Measurements from ENCODE around the gene SPINK5.

SPINK5 gene

DNA sequence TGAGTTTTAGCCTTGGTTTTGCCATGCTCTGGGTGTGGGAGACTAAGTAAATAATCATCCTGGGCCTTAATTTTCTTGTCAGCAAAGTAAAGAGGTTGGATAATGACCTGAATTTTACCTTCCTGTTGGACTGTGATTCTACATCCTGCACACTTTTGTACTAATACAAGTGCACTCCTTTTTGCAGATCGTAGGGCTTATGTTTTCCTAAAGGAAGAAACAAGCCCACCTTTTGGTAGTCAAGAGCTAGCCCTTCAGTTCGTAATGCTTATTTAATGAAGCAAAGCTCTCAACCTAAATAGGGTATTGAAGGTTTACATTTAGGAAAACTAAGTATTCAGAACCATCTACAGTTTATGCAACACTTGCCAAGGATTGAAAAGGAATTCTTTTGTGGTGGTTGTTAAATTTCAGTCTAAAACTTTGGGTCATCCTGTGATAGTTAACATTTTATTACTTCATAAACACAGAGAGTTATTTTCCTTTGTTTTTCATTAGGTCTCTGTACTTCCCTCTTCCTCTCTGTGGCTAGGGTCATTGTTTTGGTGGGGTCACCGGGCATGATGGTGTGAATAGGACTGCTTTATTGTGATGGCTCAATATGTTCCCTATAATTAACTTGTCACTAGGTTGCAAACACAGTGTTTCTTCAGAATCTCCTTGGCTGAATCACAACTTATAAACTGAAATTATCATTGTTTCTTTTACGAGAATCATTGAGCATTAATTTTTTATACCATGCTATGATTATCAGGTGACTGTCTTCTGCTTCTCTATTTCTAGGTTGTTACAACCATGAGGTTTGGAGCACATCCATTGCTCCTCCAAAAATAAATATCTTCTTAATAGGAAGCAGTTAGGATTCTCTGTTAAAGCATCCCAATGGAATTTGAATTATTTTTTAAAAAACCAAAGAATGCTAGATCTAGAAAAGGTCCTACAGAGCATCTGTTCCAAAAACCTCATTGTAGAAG lies 28.5 kb downstream of the SPINK5 start:
- DNase-seq: no peak

DNA sequence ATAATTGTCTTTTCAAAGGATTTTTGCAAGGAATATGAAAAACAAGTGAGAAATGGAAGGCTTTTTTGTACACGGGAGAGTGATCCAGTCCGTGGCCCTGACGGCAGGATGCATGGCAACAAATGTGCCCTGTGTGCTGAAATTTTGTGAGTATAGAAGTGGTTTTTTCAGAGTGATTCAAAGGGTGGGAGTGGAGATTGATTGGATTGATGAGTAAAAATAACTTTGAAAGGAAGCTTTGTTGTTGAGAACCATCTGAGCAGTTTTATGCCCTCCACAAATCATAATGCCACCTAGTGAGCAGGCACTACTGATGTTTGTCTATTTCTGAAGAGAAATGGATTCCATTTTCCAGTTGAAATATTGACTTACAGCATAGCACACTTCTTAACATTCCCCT lies 30.6 kb downstream of the SPINK5 start:
- no peak for DNase-seq

DNA sequence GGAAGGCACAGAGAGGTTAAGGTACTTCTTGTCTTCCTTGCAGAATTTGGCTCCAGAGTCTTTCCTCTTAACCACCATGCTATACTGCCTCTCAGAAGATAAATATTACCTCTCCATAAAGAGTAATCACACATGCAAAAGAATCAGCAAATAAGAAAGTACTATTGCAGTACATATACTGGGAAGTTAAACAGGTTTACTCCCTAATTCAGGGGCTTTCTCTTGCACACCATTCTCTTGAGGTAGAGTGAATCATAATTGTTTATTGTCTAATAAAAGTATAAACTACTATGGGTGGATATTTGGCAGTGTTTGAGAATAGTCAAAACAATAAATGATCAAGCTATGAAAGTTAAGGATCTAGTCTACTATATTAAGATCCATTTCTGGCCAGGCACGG lies 40.4 kb downstream of the SPINK5 start:
- no peak for DNase-seq

DNA sequence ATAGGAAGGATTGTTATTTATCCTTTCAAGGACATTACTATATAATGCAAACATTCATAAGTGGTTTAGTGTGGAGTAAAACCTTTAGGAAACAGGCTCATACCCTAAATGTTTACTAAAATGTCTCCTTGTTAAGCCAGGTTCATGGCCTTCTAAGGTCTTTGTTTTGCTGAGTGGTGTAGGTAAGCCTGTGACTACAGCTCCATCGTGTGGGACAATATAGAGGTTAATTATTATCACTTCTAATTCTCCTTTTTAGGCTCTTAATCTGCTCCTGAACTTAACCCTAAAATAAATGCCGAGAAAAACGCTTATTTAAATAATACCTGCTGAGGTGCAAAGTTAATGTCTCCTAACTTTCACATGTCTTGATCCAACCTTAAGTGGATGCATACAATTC lies 43.8 kb downstream of the SPINK5 start:
- no peak for DNase-seq

DNA sequence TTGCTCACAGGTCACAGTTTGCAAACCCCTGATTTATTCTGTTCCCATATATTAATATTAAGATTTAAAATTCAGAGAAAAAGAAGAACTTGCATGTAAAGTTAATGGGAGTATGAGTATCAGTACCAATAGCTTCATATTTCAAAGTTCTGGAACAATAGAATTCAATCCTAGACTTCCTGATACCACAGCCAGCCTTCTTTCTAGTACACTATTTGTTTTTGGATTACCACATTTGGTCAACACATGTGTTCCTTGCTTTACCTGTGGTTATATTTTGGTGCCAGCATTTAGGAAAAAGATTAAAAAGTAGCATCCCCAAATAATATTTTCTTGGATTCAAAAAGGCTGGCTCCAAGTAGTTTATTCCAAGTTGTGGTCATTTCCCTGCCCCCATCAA lies 49.5 kb downstream of the SPINK5 start:
- no peak for DNase-seq

DNA sequence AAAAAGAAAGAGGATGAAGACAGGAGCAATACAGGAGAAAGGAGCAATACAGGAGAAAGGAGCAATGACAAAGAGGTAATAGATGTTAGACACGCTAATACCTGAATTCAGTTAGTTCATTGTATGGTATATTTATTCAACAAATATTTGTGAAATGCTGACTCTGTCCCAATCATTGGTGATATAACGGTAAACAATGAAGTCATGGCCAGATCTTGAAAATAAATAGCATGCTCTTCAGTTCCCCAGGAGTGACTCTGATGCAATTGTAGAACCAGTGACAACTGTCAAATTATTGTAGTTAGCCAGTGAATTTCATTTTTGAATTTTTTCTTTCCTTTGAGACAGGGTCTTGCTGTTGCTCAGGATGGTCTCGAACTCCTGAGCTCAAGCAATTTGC lies 56.5 kb downstream of the SPINK5 start:
- DNase-seq: no peak

DNA sequence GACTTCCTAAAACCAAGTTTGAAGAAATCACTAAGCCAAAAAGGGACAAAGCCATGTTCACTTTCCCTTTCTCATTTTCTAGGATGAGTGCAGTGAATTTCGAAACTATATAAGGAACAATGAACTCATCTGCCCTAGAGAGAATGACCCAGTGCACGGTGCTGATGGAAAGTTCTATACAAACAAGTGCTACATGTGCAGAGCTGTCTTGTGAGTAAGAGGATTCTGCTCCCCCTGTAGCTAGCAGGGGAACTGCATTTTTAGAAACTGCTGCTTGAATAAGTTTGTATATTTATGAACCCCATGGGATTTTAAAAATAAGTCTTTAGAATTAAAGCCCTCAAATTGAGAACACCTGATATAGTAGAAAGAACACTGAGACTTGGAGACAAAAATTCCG lies 61.9 kb downstream of the SPINK5 start:
- DNase-seq: no peak

DNA sequence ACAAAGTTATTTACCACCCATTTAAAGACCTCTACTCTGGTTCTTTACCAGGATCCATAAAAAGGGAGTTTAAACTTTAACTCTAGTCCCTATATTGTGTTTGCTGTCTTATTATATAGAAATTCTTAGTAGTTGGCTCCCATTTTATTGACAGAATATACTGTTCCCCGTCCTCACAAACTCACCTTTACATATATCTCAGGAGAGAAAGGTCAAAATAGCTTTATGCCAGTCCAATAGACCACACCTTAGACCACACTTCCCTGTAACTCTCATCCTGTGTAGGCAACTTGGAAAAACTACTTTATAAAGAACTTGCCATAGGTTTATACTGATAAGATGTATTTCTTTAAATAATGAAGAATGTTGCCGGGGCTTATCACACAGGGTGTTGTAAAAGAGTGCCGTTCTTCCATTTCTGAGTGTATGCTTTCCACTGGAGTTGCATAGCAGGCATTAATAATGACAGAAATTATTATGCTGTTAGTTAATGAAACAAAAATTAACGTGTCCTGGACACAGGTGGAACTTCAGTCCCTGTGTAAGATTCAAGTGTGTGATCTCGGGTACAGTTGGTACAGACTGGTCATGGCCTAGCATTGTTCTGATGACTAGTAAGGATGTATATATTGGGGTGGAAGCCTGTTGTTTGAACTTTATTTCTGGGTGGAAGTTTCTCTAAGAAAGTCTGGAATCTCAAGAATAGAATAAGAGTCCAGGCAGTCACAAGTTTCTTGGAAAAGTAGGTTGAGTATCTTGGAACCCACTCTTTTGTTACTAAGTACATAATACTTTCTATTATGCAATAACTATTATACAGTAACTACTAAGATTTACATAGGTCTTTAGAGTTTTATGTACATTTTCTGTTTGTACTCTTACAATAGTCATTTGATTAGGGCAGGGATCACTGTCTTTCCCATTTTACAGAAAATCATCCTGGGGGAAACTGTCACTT lies 71.6 kb downstream of the SPINK5 start:
- no peak for DNase-seq

DNA sequence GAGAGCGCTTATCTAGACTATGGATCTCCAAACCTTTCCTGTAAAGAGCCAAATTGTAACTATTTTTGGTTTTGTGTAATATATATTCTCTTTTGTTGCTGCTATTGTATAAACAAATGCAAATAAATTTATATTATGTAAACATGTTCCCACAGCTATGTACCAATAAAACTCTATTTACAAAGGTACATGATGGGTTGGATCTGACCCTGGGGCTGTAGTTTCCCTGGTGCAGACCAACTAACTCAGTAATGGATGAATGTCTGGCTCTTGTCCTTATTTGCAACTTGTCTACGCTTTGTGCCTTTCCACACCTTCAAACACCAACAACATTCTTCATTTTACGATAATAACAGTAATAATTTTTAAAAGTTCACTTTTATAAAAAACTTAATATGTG lies 77.1 kb downstream of the SPINK5 start:
- DNase-seq: no peak

DNA sequence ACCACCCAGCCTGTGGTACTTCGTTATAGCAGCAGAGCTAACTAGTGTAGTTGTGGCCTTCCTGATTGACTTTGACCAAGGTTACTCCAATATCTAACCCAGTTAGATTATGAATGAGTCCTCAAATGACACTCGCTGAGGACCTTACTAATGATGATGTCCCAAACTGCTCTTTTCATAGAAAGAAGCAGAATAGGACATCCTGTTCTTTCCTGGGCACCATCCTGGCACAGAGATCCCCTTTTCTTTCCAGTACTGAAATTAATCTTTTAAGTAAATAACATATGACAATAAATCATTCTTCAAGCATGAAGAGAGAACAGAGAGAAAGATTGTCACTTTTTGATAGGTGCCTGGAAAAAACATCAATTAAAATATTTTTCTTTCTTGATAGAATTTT lies 77.9 kb downstream of the SPINK5 start:
- DNase-seq: no peak

DNA sequence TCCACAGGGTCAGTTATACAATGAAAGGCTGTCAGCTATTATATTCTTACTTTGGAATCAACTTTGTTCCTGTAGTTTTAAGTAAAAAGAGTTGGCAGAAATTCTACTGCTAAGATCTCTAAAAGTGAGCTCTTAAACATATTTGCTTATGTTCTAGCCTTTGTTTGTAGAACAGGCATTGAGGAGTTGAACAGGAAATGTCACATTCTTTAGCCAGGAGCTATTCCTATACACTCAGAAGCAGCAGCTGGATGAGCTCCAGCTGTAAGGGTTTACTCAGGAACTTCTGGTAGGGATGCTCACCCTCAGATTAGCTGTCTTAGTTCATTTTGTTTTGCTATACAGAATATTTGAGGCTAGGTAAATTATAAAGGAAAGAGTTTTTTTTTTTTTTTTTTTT lies 82.1 kb downstream of the SPINK5 start:
- no peak for DNase-seq

DNA sequence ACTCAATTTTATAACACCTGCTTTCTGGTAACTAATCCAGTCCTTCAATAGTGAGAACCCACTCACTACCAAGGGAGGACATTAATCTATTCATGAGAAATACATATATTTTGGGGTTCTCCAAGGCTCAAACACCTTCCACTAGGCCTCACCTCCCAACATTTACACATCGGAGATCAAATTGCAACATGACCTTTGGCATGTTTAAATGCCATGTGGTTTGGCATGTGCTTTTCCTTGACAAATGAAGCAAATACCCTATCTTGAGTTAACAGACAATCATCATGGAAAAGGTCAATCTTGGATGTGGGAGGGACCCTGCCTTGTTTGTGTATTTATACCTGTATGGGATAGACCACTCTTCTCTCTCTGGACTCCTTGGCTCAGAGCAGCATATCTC lies 82.7 kb downstream of the SPINK5 start:
- DNase-seq: no peak

DNA sequence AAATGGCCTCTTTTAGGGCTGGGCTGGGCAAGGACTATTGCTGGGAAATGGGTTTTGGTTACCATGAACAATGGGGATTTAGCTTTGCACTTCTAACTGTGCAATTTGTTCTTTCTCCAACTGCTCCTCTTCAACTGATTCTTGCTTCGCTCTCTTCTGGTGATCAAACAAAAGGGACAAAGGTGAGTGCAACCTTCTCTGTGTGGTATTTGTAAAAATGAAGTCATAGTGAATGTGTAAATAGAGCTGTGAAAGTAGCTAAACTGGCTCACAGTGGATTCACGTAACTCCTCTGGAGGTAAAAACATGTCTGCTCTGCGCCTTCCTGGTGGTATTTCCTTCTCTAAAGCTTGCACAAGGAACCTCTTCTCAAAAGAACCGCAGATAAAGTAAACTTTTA lies 83.6 kb downstream of the SPINK5 start:
- no peak for DNase-seq

DNA sequence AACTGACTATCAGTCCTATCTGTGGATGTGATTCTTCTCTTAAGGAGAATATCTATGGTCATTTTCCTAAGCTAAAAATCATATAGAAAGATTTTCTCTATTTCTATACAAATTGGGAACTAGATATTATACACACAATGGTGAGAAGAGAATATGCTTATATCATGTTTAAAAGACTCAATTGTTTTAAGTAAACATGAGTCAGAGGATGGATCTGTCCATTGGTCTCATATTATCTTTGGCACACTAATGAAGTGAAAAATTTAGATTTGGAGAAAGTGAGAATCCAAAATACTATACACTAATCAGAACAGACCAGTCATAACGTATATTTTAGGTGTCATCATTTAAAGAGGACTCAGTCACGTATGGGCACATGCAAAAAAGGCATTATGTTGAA lies 88.1 kb downstream of the SPINK5 start:
- no peak for DNase-seq

DNA sequence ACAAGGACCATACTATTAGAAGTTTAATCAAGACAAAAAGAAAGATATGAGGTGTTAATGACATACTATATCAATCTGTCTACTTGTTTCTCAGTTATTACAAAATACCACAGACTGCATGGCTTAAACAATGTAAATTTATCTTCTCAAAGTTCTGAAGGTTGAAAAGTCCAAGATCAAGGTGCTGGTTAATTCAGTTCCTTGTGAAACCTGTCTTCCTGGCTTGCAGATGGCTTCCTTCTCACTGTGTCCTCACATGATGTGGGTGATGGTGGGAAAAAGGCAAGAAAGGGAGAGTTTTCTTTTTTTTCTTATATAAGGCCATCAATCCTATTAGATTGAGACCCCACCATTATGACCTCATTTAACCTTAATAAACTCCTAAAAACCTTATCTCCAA lies 89.0 kb downstream of the SPINK5 start:
- no peak for DNase-seq

DNA sequence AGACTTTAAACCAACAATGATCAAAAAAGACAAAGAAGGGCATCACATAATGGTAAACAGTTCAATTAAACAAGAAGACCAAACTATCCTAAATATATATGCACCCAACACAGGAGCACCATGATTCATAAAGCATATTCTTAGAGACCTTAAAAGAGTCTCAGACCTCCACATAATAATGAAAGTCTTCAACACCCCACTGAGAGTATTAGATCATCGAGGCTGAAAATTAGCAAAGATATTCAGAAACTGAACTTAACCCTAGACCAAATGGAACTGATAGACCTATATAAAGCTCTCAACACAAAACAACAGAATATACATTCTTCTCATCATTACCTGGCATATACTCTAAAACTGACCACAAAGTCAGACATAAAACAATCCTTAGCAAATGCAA lies 92.8 kb downstream of the SPINK5 start:
- no peak for DNase-seq

DNA sequence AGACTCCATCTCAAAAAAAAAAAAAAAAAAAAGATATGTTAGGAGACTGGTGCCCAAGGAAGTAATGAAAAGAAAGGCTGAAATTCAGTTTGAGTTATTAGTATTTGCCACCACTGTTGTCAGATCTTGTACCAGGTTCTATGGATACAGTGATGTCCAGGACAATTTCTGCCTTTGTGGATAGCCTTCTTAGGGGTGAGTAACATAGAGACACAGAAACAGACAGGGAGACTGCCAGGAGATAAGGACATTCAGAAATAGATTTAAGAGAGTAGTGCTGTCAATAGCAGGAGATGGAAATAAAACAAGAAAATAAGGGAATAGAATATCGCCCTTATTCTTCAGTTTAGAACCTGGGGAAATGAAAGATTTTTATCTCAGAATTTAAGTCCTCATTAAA lies 98.3 kb downstream of the SPINK5 start:
- no peak for DNase-seq

DNA sequence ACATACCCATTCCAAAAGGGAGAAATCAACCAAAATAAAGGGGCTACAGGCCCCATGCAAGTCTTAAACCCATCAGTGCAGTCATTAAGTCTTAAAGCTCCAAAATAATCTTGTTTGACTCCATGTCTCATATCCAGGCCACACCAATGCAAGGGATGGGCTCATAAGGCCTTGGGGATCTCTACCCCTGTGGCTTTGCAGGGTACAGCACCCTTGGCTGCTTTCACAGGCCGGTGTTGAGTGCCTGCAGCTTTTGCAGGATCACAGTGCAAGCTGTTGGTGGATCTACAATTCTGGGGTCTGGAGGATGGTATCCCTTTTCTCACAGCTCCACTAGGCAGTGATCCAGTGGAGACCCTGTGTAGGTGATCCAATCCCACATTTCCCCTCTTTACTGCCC lies 99.6 kb downstream of the SPINK5 start:
- DNase-seq: no peak

DNA sequence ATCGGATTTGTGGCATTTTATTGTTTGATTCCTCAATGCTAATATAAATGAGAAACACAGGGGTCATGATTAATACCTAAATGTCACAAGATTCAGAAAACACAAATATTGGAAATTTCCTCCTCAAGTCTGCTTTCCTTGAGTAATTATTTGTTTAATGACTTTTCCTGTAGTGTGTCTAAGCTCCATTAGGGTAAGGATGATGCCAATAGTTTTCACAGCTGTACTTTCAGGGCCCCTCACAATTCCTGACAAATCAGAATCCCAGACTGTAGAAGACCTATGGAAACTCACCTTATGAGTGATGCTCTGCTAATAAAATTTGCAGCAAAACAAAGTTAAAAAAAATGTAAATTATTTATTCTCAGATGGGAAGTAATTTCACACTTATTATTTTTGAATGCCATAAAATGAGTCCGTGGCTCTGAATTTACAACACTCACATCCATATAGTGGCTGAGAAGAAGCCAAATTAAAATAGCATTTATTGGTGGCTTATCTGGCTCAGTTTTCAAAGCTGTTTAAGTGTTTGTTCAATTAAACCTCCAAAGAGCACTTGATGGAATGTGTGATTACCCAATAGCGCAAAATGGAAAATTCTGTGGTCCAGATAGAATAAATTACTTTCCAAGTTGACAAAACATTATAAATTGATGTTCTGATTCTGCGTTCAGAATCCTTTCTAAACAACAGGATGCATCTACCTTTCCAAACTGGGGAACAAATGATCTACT lies 102.9 kb downstream of the SPINK5 start:
- no peak for DNase-seq

DNA sequence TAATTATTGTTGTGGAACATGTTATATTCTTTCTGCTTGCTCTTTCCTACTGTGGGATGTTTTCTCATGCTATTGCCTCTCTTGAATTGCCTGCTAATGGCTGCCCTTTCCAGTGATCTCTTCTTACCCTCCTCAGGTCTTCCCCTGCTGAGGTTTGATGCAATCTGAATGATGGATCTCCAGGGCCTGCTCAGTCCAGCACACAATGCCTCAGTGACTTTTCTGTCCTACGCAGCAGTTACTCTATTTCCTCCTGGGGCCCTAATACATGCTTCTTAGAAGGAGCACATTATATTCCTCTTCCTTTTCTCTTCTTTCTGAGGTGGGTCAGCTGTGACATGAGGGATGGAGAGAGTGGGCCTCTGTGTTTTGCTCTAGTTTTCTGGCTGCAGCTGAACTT lies 104.5 kb downstream of the SPINK5 start, which contains the start of gene SPINK14:
TSS of gene SPINK14 (plus strand) at position 301 of the 400 bp plus-strand sequence. CDS start 1,187 bp downstream, outside the sequence.
- DNase-seq: no peak

DNA sequence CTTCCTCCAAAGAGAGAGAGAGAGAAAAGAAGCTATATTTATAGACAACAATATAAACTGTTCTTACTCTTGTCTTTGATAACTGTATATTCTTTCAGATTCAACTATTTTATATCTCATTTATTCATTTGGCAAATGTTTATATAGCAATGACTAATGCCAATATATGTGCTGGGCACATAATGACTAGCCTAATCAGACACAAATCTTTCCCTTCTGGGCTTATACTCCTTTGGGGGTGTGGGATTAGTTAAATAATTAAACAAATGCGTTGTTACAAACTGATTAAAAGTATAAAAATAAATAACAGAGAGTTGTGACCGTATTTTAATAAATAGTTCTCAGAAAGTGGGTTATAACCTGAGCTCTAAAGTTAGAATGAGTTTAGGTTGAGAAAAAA lies 108.6 kb downstream of the SPINK5 start:
- no peak for DNase-seq

DNA sequence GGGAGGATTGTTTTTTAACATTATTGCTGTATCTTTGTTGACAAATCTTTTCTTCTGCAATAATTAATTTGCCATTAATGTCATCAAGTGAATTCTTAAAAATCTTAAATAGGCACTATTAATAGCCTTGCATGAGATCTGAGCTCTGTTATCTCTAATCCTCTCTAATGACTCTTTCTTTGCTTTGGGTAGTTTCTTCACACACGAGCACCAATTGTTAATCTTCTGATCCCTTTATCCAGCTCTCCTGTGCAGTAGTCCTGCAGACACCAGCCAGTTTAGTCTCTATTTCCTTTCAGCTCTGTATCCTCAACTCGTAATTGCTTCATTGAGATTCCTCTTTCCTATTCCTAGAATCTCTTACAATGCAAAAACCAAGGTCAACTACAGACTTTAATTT lies 112.7 kb downstream of the SPINK5 start:
- DNase-seq: no peak

DNA sequence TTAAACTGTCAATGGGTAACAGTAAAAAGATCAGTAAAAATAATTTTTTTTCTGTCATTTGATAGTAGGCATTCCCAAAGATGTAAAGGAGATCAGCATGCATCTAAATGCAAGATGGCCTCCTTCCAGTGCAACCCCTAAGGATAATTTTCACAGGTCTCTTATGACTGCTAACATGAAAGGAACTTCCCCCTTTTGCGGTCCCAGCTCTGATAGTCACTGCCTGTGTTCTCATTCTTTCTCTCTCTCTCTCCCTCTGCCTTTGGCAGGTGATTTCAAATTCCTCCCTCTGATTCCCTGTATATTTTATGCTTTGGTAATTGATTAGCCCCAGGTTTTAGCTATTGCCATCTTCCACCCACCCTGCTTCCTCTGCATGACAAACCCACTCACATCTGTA lies 113.4 kb downstream of the SPINK5 start:
- DNase-seq: no peak

All from NCI-H1417 treated with DMSO at 0.1 percent for 48 hours (cell line).